HepG2 (cell line): ENCODE data around the gene CR1. TPM values are rescaled to one million over a fixed set of nuclear protein-coding genes. Genes with fewer than 3 reads are reported as not detected.
A peak's percentile ranks its signal among the peaks of the same experiment; 100 is the strongest.
"Not testable (repeated sequence)": the region's sequence is repeated elsewhere in the genome, so short reads cannot be mapped to it uniquely, and the experiment has no call there.

Source experiments
- ATAC-seq: fragments of 200-7000 bp; cut with Tn5 transposase; 3 replicates; pipeline ENCODE4 v1.9.1; 2020; ENCODE audit warnings: mild to moderate bottlenecking, moderate library complexity
- BruUV-seq: library from RNA; stranded (reverse); fragments of 400-500 nt; replicated peaks from 2 replicates; lab custom pipeline; 2021; lab: Mats Ljungman, UMichigan
- CTCF ChIA-PET: fragments of 300-600 bp; formaldehyde crosslinking; extraction: SDS; loops from one replicate; lab custom pipeline; 2021; ENCODE audit warnings: low total read pairs, inconsistent platforms, low intra/inter-chr PET ratio; lab: Yijun Ruan, JAX
- POLR2A ChIA-PET: fragments of 350-600 bp; sonication (Branson Sonifier 250); formaldehyde crosslinking; loops from one replicate; lab custom pipeline; 2020; ENCODE audit warnings: antibody characterized with exemption, inconsistent platforms; lab: Yijun Ruan, JAX
- DNase-seq: peaks from one replicate; pipeline ENCODE4 v3.0.0-alpha.2; 2015; ENCODE audit warnings: low spot score
- FAIRE-seq: peaks from 3 replicates; lab custom pipeline; 2011; peaks lifted over from hg19 to GRCh38; lab: Jason Lieb, UNC
- H2AFZ ChIP-seq: one replicate; pipeline ENCODE4 v1.6.1; 2011; ENCODE audit warnings: low read length, inconsistent platforms
- H3K27ac ChIP-seq: fragments of 300-600 bp; 3 replicates; pipeline ENCODE4 v1.8.0; 2011; ENCODE audit warnings: mixed run types, mild to moderate bottlenecking, mixed read lengths, low read length, inconsistent platforms; ENCODE audit not compliant: insufficient read depth; ENCODE audit errors: extremely low read length
- H3K27me3 ChIP-seq, 2 experiments: fragments of 200-600 bp in 1 of 2; 2 replicates in 1 of 2; 3 replicates in 1 of 2; pipeline versions ENCODE4 v1.6.0 to v1.8.0; 2011; ENCODE audit warnings: low read length in 2 of 2, mild to moderate bottlenecking in 2 of 2, moderate library complexity in 2 of 2, inconsistent platforms in 1 of 2; ENCODE audit not compliant: insufficient read depth in 2 of 2, control insufficient read depth in 1 of 2
- H3K36me3 ChIP-seq, 2 experiments: fragments of 200-600 bp in 1 of 2; replicated peaks in 1 of 2; 2 replicates in 1 of 2; 3 replicates in 1 of 2; pipeline versions ENCODE4 v1.5.1 to v1.8.0; 2011; ENCODE audit warnings: low read length in 2 of 2, inconsistent platforms in 1 of 2; ENCODE audit not compliant: insufficient read depth in 2 of 2, control insufficient read depth in 1 of 2
- H3K4me1 ChIP-seq: 2 replicates; pipeline ENCODE4 v1.5.1; 2012; ENCODE audit warnings: low read length, inconsistent platforms; ENCODE audit not compliant: insufficient read depth
- H3K4me2 ChIP-seq: 2 replicates; pipeline ENCODE4 v1.6.0; 2011; ENCODE audit warnings: low read depth, low read length, inconsistent platforms
- H3K4me3 ChIP-seq, 3 experiments: fragments of 200-600 bp in 1 of 3; sonication (generic), shearing (Covaris generic) in 1 of 3; replicated peaks in 1 of 3; 2 replicates each; pipeline ENCODE4 v1.5.1; 2011 to 2016; ENCODE audit warnings: low read length in 3 of 3, inconsistent platforms in 2 of 3, low read depth in 2 of 3, mild to moderate bottlenecking in 2 of 3, control low read depth in 1 of 3, mixed read lengths in 1 of 3; ENCODE audit not compliant: insufficient read depth in 1 of 3
- H3K79me2 ChIP-seq: one replicate; pipeline ENCODE4 v1.6.1; 2011; ENCODE audit warnings: low read length, inconsistent platforms; ENCODE audit not compliant: insufficient read depth
- H3K9ac ChIP-seq: 2 replicates; pipeline ENCODE4 v1.6.0; 2011; ENCODE audit warnings: mild to moderate bottlenecking, low read depth, low read length, inconsistent platforms; ENCODE audit not compliant: insufficient read depth
- H3K9me3 ChIP-seq: 2 replicates; pipeline ENCODE4 v1.5.1; 2012; ENCODE audit warnings: mild to moderate bottlenecking, low read length
- H4K20me1 ChIP-seq: 2 replicates; pipeline ENCODE4 v1.6.0; 2011; ENCODE audit warnings: inconsistent platforms, mild to moderate bottlenecking, low read length, moderate library complexity; ENCODE audit not compliant: insufficient read depth
- WGBS: methylation state at CpG from one replicate; pipeline ENCODE4 v1.1.6; 2017; ENCODE audit warnings: low lambda C conversion rate; 5-methylcytosine and 5-hydroxymethylcytosine counted together
- in situ Hi-C: cut with HindIII; loops from 2 replicates; pipeline ENCODE4 v1.10.0; 2017; ENCODE audit warnings: low pct_unique_long_range_greater_than_20kb; ENCODE audit not compliant: extremely low pct_ligation_motif_present
- intact Hi-C: fragments of 100-400 bp; cut with micrococcal nuclease; formaldehyde crosslinking; loops from one replicate; pipeline ENCODE4 v1.10.0; 2022; ENCODE audit not compliant: unreplicated experiment
- polyA plus RNA-seq, 8 experiments: library from polyadenylated mRNA; depleted of rRNA in 3 of 8; stranded (reverse) in 7 of 8; unstranded in 1 of 8; fragments of >200 nt; fragmentation: Illumina TruSeq in 4 of 8; extraction: Trizol in 4 of 8; gene quantifications; 2 replicates each; pipeline versions ENCODE4 v1.2.1 to v1.2.3, GENCODE V29; 2011 to 2016; ENCODE audit warnings: low read depth in 4 of 8, missing spikeins in 1 of 8, mixed read lengths in 1 of 8; ENCODE audit not compliant: insufficient read depth in 1 of 8
- total RNA-seq, 5 experiments: library from RNA; depleted of rRNA; stranded (reverse); fragments of >200 nt; fragmentation: Illumina TruSeq; extraction: Trizol; gene quantifications; 2 replicates each; pipeline ENCODE4 v1.2.3, GENCODE V29; 2016; ENCODE audit warnings: low read depth in 1 of 5

Gene CR1
- total and polyA plus RNA-seq, 2 of the 13 experiments (the other 11 are each of a cell fraction or from before 2014, with no cell fraction given) = not detected

DNA sequence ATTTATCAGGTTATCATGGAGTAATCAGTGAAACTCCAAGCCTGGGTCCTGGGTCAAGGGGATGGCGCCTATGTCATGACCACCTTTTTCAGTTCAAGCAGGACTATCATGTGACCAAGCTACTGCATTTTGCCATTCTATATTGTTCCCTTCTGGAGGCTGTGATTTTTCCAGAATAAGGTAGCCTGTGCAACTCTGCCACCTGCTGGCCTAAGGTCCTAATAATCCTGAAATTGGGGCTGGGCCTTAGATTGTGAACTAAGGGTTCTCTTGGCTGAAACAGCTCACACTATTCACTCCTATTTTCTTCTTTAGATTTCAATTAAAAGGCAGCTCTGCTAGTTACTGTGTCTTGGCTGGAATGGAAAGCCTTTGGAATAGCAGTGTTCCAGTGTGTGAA is 32.4 kb downstream of the CR1 start:
- intact Hi-C loops, H2AFZ ChIP-seq, BruUV-seq, H3K4me1 ChIP-seq, in situ Hi-C loops, CTCF ChIA-PET, H3K36me3 ChIP-seq, H3K27me3 ChIP-seq, H3K27ac ChIP-seq, H3K4me2 ChIP-seq, FAIRE-seq, H4K20me1 ChIP-seq, H3K9me3 ChIP-seq, POLR2A ChIA-PET, DNase-seq, H3K9ac ChIP-seq, H3K79me2 ChIP-seq, H3K4me3 ChIP-seq: not testable (repeated sequence)
- ATAC-seq = peak; percentile 50; the same call in 2 of the 3 replicates
- no CpG with 5 or more reads among the region's 1 CpG for WGBS

DNA sequence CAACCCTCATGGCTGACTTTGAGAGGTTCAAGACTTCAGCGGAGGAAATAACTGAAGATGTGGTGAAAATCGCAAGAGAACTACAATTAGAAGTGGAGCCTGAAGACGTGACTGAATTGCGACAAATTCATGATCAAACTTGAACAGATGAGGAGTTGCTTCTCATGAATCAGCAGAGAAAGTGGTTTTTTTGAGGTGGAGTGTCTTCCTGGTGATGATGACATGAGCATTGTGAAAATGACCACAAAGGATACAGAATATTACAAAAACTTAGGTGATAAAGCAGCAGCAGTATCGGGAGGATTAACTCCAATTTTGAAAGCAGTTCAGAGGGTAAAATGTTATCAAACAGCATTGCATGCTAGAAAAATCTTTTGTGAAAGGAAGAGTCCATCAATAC is 40.3 kb downstream of the CR1 start:
- H3K4me1 ChIP-seq, H3K9ac ChIP-seq, H2AFZ ChIP-seq, H3K4me3 ChIP-seq, H3K79me2 ChIP-seq, BruUV-seq, H3K36me3 ChIP-seq, in situ Hi-C loops, ATAC-seq, FAIRE-seq, CTCF ChIA-PET, POLR2A ChIA-PET, H3K9me3 ChIP-seq, H3K4me2 ChIP-seq, intact Hi-C loops, H4K20me1 ChIP-seq, DNase-seq, H3K27ac ChIP-seq, H3K27me3 ChIP-seq: not testable (repeated sequence)
- no CpG with 5 or more reads among the region's 5 CpGs for WGBS

- FAIRE-seq, POLR2A ChIA-PET: not testable (repeated sequence)
These were observed 50.9 kb downstream of the CR1 start for GRCh38 chr1:207546677-207547357.

GRCh38 chr1:207554823-207555222 is 58.9 kb downstream of the CR1 start:
- in situ Hi-C loops, BruUV-seq, H3K36me3 ChIP-seq, H3K4me2 ChIP-seq, H3K9me3 ChIP-seq, H3K27me3 ChIP-seq, DNase-seq, POLR2A ChIA-PET, H3K4me3 ChIP-seq, H2AFZ ChIP-seq, H3K79me2 ChIP-seq, CTCF ChIA-PET, H3K4me1 ChIP-seq, H3K9ac ChIP-seq, H4K20me1 ChIP-seq, intact Hi-C loops, FAIRE-seq, H3K27ac ChIP-seq, ATAC-seq: not testable (repeated sequence)
- WGBS = no CpG with 5 or more reads among the region's 5 CpGs

More at GRCh38 chr1:207546677-207547357, 50.9 kb downstream of the CR1 start:
- intact Hi-C loops, H4K20me1 ChIP-seq, CTCF ChIA-PET, H3K9ac ChIP-seq, H3K4me3 ChIP-seq, H2AFZ ChIP-seq, H3K9me3 ChIP-seq, H3K27ac ChIP-seq, BruUV-seq, in situ Hi-C loops, H3K36me3 ChIP-seq, H3K4me2 ChIP-seq, H3K79me2 ChIP-seq, H3K4me1 ChIP-seq, H3K27me3 ChIP-seq, DNase-seq: not testable (repeated sequence)
- ATAC-seq = peak; percentile 50; the same call in 2 of the 3 replicates
- no CpG with 5 or more reads among the region's 5 CpGs for WGBS
